NOMO-1 treated with dmso at 0.1 percent for 144 hours (cell line): ENCODE results near the gene GAS2L1.

Experiments used
- DNase-seq: peaks from one replicate; lab custom pipeline; 2025; ENCODE audit not compliant: unreplicated experiment; lab: John Stamatoyannopoulos, UW

The GAS2L1 gene

DNA sequence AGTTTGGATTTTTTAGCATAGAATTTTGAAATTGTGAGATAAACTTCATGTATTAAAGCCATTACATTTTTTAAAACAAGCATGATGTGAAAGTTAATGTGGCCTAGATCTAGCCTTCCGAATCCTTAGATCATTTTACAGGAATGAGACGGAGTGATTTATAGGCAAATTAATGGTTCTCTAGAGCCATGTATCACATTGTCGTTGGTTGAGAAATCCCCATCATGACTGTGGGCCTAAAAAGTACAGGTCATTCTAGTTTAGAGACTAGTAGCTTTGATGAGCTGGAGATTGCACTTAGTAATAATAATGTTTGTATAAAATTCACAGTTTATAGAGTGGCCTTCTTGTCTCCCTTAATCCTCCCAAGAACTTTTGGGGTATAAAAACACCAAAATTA lies 31.3 kb upstream of the GAS2L1 start:
- no peak for DNase-seq

DNA sequence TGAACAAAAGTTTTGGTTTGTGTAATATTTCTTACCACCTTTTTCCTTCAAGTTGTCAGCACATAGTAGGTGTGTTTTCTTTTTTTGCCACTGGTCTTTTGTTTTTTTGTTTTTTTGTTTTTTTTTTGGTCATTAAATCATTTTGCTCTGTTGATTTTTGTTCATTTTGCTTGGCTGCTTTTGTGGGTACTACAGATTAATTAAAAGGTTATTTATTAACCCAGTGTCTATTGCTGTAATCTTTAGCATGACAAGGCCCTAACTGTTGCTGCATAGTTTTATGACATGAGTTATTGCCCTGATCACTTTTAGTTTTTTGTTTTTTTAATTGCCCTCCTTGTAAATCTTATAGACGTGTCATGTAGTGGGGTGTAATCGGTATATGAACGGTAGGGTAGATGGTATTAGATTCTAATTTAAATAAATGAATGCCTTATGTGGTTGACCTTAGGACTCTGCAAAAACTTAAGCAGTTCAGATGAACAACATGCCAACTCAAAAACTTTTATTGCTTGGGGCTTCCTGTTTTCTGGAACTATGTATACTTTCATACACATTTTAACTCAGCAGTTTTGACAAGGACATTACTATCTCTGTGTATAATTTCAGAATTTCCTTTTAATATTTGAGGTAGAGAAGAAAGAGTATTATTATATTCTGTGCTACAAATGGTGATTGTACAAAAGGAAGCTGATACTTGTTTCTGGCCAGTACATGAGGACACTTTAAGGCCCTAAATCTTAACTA lies 30.5 kb upstream of the GAS2L1 start:
- no peak for DNase-seq

GRCh38 chr22:29277927-29278326 lies 28.5 kb upstream of the GAS2L1 start:
- DNase-seq: no peak

DNA sequence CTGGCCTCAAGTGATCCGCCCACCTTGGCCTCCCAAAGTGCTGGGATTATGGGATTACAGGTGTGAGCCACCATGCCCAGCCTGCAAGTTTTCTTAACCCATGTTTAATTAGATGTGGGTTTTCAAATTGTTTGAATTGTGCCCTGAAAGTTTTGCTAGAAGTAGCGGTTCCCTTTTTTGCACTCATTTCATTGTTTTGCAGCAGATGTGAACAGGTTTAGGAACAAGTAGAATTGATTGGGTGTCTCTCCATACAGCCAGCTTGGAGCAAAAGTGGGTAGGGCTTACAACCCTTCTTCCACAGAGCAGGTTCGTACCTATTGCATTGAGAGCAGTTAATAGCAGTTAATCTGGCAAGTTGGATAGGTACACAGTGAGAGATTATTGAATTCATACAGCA lies 22.3 kb upstream of the GAS2L1 start:
- no peak for DNase-seq

GRCh38 chr22:29288837-29289236 lies 17.6 kb upstream of the GAS2L1 start:
- DNase-seq: no peak

DNA sequence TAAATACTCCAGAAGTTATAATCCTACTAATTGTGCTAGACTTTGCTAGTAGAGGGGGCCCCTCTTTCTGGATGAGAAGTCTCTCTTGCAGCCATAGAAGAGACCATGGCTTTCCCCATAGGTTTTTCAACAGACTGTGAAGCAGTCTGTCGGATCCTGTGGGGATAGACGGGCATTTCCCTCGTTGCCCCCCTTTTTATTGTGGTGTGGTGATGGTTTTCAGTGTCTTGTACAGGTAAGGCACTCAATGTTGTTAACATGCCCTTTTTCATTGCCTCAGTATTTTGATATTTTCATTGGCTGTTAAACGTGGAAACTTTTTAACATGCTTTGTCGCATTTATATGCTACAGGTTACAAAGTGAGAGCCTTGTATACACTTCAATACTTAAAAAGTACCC lies 16.4 kb upstream of the GAS2L1 start:
- no peak for DNase-seq

- DNase-seq: no peak
These were observed 15.2 kb upstream of the GAS2L1 start for GRCh38 chr22:29291215-29291614.

- no peak for DNase-seq
These were observed 14.1 kb upstream of the GAS2L1 start for GRCh38 chr22:29292379-29292778.

- no peak for DNase-seq
These were observed 7.8 kb upstream of the GAS2L1 start for GRCh38 chr22:29298641-29299040.

DNA sequence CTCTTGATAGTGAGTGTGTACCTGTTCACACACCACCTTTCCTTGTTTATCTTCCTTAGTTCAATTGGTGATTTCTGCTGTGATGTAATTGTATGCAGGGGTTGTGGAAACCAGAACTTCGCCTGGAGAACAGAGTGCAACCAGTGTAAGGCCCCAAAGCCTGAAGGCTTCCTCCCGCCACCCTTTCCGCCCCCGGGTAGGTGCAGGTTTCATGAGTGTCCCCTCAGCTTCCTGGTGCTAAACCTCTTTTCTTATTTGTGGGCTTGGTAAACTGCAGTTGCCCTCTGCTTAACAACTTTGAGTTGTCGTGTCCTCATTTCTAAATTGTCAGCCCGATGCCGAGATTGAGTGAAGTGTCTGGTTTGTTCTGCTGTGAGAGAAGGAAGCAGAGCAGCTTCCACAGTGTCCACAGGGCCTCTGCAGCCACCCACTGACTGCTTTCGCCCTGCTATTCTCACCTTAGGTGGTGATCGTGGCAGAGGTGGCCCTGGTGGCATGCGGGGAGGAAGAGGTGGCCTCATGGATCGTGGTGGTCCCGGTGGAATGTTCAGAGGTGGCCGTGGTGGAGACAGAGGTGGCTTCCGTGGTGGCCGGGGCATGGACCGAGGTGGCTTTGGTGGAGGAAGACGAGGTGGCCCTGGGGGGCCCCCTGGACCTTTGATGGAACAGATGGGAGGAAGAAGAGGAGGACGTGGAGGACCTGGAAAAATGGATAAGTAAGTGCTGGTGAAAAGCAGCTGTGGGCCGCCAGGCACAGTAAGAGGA lies 7.1 kb upstream of the GAS2L1 start:
- DNase-seq: no peak

- DNase-seq: no peak
These were observed 6.0 kb upstream of the GAS2L1 start for GRCh38 chr22:29300467-29300806.

DNA sequence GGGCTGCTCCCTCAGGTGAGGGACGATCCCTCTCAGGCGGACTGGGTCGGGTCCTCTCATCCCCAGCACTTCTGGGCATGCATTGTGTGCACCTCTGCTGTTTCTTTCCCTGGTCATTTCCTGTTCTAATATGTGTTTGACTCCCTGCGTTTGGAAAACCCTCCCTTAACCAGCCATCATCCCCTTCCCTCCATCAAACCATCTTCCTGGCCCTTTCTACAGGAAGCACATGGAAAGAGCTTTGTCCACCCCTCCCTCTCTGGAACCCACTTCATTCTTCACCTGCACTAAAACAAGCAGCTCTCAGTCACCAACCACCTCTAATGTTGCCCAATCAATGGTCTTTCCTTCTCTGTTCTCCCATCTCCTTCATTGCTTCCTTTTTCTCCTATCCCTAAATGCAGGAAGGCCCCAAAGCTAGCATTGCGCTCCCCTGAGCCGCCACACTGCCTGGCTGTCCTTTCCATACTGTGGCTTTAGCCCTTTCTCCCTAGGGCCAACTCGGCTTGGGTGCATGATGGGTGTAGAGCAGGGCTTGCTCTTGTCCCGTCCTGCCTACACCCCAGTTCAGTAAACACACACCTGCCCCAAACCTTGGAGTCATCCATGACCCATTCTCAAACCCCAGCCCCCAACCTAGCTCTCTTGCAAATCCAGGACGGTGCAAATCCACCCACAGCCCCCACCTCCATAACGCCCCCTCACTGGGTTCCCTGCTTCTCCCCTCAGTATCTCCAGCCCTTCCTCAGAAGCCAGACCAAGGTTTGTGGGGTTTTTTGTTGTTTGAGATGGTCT lies 5.4 kb upstream of the GAS2L1 start:
- no peak for DNase-seq

- no peak for DNase-seq
These were observed 4.6 kb upstream of the GAS2L1 start for GRCh38 chr22:29301716-29302401.

DNA sequence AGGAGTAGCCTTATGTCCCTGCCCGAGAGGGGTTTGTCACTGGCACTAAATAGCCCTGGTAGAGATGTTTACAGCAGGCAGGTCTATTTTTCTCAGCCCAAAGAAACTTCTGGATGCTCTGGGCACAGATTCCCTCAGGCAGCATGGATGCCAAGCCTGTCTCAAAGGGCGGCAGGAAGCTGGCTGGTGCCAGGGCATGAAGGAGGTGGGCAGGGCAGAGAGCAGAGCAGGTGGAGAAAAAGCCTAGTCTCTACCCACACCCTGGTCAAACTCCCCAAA lies 4.1 kb upstream of the GAS2L1 start:
- DNase-seq: no peak

GRCh38 chr22:29302681-29303465 lies 3.6 kb upstream of the GAS2L1 start:
- no peak for DNase-seq

GRCh38 chr22:29305836-29306174 lies 645 bp upstream of the GAS2L1 start:
- no peak for DNase-seq

DNA sequence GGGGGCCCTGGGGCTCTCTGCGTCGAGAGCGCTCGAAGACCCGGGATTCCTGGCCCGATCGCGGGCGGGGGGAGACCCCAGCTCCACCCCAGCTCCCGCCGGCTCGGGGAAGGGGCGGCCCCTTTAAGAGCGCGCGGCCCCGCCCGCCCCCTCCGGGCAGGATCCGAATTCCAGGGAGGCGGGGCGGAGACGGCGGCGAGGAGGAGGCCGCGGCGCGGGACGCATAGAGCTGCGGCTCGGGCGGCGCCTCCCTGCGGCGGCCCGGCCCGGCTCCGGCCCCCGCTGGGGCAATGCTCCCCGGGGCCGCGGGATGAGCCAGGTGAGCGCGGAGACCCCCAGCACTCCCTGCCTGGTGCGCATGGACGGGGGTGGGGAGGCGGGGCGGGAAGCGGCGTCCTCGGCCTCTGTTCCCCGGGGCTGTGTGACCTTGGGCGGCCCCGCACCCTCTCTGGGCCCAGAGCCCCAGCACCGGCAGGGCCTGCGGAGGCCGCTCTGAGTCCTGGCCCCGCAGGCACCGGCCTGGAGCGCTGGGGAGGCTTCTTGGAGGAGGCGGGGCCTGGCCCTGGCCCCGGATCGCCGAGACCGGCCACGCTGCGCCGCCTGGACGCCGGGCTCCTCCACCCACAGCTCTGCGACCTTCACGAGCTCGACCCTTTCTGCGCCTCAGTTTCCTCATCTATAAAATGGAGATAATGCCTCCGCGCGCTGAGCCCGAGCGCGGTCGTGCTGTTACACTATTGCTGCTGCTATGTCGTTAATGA lies 565 bp downstream of the GAS2L1 start:
- DNase-seq: peak; percentile 43

GRCh38 chr22:29307596-29308147 lies 1.2 kb downstream of the GAS2L1 start:
- no peak for DNase-seq

DNA sequence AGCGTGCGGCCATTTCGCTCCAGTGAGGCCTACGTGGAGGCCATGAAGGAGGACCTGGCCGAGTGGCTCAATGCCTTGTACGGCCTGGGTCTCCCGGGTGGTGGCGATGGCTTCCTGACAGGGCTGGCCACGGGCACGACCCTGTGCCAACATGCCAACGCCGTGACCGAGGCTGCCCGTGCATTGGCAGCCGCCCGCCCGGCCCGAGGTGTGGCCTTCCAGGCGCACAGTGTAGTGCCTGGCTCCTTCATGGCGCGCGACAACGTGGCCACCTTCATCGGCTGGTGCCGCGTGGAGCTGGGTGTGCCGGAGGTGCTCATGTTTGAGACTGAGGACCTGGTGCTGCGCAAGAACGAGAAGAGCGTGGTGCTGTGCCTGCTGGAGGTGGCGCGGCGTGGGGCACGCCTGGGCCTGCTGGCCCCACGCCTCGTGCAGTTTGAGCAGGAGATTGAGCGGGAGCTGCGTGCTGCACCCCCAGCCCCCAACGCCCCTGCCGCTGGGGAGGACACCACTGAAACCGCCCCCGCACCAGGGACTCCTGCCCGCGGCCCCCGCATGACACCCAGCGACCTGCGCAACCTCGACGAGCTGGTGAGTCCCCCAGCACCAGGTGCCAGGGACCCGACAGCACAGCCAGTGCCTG lies 1.8 kb downstream of the GAS2L1 start:
- no peak for DNase-seq
